Activated CD4-positive, alpha-beta T cell treated with anti-CD3 and anti-CD28 coated beads for 1 hour (primary cell): Measurements from ENCODE around the gene PTPMT1.

Experiments used
- DNase-seq: peaks from one replicate; pipeline ENCODE4 v3.0.0-alpha.2; 2020

PTPMT1 gene

DNA sequence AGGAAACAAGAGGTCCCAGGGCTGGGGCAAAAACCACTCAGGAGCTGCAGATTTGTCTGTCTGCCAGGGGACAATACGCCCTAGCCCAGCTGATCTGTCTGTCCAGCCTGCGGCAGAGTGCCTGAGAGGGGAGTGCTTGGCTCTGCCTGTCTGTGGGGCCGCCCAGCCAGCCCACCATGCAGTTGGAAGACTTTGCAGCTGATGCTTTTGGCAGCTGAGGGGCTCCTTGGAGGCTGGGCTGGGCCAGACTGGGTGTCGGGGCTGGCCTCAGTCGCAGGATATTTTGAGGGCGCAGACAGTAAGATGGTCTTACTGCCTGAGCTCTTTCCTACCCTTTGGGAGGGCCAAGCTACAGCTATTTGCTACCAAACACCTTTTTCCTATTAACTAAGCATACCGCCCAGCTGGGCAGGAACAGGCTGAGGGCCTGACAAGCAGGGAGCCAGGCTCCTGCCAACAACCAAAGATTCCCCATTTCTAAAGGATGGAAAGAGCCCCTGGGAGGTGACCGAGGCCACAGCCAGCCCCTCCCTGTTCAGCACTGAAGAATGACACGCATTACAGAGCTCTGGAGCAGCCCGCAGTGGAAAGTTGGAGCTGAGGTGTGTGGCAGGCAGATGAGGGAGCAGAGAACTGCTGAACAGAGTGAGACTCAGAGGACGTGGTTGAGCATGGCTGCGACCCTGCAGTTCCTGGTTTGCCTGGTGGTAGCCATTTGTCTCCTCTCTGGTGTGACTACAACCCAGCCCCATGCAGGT lies 20.9 kb downstream of the PTPMT1 start, which contains the start of gene FAM180B:
TSS of gene FAM180B (plus strand) at position 581 of the 758 bp plus-strand sequence. CDS start at position 672, 91 bp downstream.
- DNase-seq = no peak

DNA sequence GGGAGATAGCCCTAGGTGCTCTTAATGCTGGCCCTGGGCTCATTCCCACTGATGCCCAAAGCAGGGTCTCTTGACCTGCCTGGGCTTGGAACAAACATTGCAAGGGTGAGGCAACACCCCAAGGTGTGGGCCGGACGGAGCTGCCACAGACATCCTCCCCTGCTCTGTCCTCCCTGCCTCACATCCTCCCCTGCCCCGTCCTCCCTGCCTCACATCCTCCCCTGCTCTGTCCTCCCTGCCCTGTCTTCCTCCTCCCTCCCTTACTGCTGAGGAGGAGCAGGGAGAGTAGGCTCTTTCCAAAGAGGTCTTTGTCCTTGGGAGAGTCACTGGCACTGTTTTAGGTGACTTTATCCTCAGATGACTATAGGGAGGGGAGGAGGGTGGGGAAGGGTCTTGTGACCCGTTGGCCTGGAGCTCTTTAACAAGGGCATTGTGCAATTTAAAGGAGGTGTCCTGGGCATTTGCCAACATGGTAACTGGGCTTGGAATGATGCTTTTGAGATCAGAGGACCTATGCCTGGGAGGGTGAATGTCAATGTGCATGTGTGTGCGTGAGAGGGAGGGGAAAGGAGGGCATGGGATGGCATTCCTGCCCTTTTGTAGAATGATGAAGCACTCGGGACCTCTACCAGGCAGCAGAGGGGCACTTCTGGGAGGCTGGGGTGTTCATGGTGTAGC lies 21.8 kb downstream of the PTPMT1 start:
- no peak for DNase-seq

DNA sequence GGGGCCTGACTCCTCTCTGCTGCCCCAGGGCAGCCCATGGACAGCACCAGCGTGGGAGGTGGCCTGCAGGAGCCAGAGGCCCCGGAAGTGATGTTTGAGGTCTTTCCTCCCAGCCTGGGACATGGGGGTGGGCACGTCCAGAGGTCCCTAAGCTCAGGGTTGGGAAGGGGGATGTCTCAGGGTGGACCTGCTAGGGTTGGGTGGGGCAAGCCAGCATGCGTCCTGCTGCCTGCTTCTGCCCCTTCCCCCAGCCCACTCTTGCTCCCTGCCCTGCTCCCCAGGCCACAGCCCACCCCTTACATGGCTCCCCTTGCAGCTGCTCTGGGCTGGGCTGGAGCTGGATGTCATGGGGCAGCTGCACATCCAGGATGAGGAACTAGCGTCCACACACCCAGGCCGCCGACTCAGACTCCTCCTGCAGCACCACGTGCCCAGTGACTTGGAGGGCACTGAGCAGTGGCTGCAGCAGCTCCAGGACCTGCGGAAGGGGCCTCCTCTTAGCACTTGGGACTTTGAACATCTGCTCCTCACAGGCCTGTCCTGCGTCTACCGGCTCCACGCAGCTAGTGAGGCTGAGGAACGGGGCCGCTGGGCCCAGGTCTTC lies 22.4 kb downstream of the PTPMT1 start:
- no peak for DNase-seq

DNA sequence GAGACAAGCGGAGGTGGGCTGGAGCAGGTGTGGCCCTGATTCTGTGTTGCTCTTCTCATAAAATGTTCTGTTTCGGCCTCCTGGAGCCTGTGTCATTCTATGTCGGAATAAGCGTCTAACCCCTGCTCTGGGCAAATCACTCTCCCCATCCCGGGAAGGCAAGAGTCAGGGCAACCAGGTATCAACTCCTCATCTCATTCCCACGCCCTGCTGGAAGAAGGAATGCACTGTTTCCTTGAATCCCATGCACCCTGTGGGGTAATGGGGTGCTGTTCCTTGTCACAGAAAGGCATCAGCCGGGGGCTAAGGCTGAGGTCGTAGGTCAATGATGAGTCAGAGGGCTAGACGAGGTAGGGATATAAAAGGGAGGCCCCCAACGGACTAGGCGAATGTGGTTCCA lies 23.7 kb downstream of the PTPMT1 start:
- no peak for DNase-seq

DNA sequence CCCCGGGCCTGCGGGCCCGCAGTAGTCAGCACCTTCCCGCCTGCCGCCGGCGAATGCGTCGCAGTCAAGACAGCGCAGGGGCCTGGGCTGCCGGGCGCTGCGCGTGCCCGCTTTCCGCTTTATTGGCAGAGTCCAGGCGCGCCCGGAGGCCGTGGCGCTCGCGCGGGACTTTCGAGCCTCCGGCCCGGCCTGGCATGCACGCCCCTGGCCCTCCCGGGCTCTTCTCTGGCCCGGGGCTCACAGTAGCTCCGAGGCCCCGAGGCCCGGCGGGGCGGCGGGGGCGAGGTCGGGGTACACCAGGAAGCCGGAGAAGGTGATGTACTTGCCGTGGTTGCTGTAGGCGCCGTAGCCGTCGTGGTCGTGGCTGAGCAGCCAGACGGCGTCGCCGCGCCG lies 24.2 kb downstream of the PTPMT1 start:
- DNase-seq = no peak

DNA sequence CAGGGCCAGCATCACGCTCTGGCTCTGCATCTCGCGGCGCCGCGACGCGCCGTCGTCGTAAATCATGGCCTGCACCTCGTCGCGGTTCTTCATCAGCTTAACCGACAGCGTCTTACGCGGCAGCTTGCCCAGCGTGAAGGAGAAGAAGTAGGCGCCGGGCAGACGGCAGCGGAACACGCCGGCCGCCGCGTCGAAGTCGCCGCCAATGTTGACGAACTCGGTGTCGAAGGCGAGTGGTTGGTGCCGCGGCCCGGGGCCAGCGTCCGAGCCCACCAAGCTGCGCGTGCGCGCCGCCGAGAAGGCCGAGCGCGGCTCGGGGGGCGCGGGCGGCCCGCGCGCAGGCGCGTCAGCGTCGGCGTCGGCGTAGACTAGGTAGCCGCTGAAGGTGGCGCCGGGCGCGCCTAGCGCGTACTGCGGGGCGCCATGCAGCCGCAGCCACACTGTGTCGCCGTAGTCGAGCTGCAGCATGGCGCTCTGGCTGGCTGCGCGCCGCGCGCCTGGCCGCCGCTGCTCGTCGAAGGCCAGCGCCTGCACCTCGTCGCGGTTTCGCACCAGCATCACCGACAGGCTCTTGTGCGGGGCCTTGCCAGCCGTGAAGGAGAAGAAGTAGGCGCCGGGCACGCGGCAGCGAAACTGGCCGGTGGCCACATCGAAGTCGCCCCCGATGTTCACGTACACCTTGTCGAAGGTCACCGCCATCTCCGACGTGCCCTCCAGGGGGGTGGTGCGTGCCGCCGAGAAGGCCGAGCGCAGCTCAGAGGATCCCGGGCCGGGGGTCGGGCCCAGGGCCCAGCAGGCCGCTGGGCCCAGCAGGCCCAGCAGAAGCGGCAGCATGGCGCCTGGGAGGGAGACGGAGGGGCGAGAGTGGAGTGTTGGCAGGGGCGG lies 24.8 kb downstream of the PTPMT1 start:
- DNase-seq = no peak

DNA sequence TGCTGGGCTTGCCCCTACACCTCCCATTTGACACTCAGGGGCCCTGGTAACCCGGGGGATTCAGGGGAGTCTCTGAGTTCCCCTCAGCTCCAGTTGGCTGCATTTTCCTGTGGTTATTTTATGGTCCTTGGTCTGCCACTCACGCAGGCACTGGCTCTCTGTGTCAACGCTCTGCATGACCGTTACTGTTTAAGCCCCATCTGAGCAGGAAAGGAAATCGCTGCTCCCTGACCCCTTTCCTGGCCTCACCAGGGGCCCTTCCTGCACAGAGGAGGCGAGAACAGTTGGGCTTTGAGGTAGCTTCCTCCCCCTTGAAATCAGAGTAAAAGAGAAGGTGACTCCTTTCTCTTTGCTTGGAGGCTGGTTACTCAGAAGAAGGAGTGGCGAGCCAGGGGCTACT lies 26.4 kb downstream of the PTPMT1 start:
- no peak for DNase-seq

DNA sequence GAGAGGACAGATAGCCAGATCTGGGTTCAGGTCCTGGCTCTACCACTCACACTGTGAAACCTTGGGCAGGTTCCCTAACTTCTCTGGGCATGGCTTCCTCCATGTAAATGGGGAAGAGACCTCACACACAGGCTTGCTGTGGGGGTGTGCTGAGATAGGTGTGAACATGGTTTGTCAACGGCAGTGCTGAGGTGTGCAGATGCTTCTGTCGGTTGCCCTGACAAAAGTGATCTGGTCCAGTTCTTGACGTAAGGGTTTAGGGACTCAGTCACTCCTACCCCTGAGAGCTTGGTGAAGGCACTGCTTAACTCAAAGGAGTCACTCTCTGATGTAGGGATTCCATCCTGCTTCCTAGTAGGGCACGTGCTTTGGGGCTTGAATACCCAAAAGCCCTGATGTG lies 26.9 kb downstream of the PTPMT1 start:
- DNase-seq = no peak

DNA sequence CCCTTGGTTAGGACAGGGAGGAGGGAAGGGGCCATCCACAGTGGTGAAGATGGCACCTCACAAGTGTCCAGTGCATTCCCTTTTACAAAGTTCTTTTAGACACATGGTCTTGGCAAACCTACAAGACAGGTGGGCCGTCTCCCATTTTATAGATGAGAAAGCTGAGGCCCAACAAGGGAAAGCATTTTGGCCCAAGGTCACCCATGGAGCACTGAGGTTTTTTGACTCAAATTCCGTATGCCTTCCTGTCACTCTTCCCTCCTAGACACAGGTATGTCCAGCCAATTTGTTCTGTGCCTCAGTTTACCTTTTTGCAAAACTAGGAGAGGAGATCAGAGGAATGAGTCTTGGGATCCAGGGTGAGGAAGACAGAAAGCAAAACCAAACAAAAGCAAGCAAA lies 27.6 kb downstream of the PTPMT1 start:
- no peak for DNase-seq

DNA sequence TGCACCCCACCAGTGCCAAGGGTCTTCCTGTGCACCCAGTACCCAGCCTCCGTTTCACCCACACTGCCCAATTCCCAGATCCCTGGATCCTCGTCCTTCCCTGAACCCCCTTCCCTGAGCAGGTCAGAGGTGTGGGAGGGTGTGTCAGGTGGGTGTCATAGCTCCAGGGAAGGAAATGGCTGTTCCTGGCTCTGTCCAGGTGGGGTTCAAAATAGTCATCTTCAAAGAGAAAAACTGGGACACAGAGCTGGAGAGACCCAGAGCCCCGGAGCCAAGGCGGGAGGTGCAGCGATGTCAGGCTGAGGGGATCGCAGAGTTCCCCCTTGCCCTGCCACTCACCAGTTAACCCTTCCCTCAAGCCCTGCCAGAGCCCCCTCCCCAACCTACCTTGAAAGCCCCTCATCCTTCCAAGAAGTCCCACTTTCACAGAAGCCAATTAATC lies 28.1 kb downstream of the PTPMT1 start:
- no peak for DNase-seq

DNA sequence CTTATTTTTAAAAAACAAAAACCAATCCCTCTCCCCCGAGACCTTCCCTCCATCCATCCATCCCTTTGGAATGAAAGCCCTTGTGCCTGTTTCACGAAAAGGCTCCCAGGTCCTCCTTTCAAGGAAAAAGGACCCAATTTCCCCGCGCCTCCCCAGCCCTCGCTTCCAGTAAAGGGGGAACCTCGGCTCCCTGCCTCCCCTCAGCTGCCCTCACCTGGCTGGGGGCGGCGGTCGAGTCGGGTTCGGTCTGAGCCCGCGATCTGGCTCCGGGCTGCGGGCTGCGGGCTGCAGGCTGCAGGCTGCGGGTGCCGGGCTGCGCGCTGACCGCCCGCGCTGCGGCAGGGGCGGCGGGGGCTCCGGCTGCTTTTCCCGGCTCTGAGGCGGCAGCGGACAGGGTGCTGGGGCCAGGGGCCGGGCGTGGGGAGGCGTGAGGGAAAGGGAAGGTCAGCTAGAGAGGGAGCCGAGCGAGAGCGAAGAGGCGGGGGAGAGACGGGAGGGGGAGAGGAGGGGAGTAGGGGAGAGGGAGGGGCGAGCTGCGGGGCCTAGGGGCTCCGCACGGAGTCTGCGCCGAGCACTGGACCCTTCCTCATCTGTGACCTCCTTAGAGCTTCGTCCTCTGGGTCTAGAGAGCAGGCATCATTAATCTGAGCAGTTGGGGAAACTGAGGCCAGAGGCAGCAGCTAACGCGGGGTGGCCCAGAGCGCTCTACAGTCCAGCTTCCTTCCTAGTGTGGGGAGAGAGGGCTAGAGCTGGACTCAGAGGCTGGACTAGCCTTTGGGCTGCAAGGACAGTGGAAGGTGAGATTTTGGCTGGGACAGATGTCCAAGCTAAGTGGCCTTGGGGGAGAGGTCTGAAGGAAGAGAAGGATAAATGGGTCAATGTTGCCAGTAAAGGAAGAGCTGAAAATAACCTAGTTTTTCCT lies 28.8 kb downstream of the PTPMT1 start, which contains the start of gene C1QTNF4:
TSS of gene C1QTNF4 (minus strand) at position 478 of the 922 bp plus-strand sequence. CDS start 3,601 bp downstream, outside the sequence.
- DNase-seq = no peak

DNA sequence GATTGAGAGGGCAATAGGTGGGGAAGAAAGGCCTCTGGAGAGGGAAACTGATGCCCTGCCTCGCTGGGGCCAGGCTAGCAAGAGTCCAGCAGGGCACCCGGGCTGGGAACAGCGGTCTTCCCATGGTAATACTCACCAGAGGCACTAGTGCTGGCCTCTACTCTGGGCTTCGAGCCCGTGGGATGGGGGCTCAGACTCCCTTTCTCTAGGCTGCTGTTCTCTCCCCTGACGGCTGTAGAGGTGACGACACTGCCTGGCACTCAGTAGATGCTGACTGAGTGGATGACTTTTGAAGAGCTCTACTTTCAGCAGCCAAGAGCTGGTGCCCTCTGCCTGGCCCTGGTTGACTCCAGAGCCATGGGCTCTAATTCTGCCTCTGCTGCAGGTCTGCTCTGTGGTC lies 29.6 kb downstream of the PTPMT1 start:
- DNase-seq = no peak

DNA sequence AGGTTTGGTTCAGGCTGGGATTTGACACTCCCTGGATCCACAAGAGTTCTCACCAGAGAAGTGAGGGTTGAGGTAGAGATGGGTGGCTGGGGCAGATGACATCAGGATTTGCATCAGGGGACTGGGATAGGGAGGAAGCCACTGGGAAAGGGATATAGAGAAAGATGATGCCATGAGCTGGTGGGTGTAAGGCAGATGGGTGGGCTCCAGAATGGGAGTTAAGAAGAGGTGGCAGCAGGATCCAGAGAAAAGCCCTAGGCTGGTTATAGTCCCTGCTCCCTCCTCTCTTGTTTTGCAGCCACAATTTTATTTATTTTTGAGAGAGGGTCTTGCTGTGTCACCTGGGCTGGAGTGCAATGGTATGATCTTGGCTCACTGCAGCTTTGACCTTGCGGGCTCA lies 30.6 kb downstream of the PTPMT1 start:
- DNase-seq = no peak

DNA sequence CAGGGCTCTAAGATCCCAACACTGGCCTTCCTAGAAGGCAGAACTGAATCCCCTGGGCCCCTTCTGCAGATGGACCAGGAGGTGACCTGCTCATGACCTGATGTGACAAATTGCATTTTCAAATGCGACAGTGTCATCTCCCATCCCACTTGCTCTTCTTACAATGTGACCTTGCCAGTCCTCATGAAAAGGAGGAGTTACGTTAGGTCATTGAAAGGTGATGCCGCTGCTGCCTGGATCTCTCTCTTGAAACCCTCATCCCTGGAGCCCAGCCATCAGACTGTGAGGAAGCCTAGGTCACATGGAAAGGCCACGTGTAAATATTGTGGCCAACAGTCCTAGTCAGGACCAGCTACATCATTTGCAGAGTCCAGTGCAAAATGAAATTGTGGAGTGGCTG lies 34.5 kb downstream of the PTPMT1 start:
- DNase-seq = no peak

DNA sequence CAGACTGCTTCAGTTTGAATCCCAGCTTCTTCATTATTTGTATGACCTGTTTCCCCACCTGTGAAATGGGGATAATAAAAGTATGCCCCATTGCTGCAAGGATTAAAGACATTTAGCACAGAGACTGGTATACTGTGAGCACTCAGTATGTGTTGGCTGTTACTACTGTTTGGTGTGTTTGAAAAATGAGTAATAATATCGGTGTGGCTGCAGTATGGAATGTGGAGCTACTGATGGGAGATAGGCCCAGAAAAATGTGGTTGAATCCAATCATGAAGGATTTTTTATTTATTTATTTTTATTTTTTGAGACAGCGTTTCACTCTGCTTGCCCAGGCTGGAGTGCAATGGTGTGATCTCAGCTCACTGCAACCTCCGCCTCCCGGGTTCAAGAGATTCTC lies 37.9 kb downstream of the PTPMT1 start:
- DNase-seq = no peak

DNA sequence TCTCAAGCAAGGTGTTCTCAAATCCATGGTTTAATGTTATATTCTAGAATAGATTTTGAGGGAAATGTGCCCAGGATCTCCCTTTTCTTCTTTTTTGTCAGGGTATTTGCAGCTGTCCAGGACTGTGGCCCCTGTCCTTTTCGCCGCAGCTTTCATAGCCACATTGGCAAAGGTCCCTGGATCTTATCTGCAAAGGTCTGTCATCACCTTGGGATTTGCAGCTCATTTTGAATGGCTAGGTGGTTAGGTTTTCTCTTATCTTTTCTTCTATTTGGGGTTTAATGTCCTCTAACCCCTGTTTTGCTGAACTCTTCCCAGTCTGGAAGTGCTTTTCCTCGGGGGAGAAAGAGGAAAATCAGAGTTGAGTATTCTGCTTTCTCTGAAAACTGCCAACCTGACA lies 40.5 kb downstream of the PTPMT1 start:
- DNase-seq = no peak

DNA sequence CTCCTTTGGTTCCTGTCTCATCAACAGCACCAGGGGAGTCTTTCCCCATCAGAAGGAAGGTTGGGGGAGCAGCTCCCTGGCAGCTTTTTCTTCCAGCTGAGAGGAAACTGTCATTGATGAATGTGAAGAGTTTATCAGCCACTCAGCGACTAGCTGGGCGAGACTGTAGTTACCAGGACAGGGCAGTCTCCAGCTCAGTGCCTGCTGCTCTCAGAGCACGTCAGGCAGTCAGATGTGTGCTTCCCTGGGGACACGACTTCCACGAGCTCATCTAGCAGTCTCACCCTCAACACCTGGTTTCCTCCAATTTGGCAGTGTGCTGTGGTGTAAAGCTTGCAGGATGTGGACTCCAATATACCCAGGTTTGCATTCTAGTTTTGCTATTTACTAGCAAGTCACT lies 41.3 kb downstream of the PTPMT1 start:
- DNase-seq = no peak

DNA sequence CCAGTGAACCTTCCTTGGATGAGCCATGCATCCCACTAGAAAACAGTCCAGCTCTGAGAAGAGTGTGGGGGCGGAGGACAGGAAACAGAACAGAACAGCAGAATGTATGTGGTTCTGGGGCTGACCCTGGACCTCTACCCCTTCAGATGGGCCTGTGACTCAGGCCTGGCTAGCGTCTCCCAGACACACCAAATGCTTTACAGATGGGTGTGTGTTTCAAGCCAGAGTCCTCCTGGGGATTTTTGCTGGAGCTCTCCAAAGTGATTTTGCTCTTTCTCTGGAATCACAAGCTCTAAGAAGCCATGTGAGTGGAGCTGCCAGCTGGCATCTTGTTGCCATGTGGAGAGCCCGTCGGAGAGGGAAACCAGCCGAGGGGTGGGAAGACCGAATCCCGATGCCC lies 42.0 kb downstream of the PTPMT1 start:
- DNase-seq = no peak

DNA sequence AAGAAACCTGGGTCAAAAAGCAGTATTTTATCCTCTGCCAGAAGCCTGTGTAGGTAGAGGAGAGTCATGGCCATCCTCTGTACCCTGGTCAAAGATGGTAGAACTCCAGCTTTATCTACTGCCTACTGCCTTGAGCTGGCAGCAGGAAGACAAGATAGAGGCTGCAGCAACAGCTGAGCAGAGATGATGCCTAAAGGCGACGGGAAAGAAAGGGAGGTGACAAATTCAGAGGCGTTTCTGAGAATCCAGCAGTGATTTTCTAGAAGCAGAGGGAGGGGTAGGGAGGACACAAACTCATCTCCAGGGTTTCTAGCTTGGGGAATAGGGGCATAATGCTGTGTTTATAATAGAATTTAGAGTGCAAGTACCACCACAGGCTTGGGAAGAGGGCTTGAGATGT lies 44.3 kb downstream of the PTPMT1 start:
- DNase-seq = no peak

DNA sequence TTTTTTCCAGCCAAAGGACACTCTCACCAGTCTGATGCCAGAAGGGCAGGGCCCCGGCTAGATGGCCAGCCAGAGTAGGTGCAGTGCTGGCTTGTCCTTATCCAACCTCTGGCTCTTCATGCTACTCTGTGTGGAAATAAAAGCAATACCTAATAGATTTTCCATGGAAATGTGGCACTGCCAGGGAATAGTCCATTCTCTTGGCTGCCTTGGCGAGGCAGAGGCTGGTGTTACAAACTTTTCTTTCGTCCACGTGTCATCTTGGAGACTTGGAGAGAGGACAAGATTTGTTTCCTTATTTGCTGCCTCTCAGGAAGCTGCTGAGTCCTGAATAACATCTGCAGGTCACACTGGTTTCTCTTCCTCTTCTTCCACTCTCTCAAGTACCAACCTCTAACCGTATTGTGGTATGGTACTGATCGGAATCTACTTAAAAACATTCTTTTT lies 46.0 kb downstream of the PTPMT1 start:
- DNase-seq = no peak

DNA sequence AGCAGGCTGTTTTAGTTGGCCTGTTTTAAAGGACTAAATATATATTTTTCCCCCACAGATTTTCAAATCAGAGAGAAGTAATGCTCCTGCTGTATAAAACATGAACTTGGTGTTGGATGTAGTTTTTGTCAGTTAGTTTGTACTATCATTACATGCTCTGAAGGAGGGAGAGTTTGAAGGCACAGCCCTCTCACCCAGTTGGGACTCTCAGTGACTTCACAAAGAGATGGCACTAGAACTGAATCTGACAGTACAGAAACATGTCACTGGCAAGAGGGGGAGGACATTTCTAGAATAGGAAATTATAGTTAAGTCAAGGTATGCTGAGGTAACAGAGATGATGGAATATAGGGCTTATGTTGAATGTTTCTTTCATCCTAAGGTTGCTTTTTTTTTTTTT lies 49.9 kb downstream of the PTPMT1 start:
- no peak for DNase-seq
